Activated CD4-positive, alpha-beta T cell treated with anti-CD3 and anti-CD28 coated beads, Interleukin-2, Interleukin-4, amounts not matched to agents 100 ng/mL and 50 ng/mL, durations not matched to agents 16 hours and 8 hours (primary cell): Measurements from ENCODE around the gene TTYH3.

Experiments
- DNase-seq: peaks from one replicate; pipeline ENCODE4 v3.0.0-alpha.2; 2020; ENCODE audit warnings: low spot score

Gene TTYH3

DNA sequence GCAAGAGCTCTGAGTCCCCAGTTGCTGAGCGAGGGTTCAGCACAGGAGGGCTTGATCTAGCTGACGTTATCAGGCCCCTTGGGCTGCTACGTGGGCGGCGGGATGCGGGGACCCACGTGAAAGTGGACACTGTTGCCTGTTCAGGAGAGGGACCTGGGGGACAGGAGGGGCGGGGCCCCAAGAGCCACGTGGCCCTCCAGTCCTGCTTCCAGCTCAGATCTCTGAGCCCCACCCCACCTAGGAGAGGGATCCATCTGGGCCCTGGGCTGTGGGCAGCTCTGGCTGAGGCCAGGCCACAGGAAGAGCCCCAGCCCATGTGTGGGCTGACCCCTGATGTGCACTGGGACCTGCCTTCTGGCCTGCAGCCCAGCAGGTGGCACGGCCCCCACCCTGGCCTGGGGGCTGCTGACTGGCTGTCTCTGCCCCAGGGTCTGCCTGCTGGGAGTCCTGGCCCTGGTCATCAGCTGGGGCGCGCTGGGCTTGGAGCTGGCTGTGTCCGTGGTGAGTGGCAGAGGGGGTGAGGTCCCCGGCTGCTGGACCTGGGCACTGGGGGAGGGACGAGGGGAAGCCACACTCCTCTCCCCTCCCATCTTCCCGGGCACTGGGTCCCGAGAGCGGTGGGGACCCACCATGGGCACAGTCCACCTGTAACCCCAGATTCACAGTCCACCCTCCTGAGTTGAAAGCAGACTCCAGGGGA, 17.5 kb downstream of the TTYH3 start:
- no peak for DNase-seq

DNA sequence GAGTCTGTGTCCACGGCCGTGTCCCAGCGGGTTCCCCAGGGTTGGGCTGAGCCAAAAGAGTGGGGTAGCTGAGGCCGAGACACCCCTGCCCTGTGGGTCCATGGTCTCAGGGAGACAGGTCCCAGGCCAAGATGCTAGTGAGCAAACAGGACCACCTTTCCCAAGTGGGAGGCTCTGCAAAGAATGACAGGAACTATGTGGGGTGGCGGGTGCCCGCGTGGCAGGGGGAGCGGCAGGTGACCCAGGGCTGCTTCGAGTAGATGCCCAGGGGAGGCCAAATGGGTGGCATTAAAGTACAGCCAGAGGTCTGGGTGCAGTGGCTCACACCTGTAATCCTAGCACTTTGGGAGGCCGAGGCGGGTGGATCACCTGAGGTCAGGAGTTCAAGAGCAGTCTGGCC, 18.2 kb downstream of the TTYH3 start:
- no peak for DNase-seq

DNA sequence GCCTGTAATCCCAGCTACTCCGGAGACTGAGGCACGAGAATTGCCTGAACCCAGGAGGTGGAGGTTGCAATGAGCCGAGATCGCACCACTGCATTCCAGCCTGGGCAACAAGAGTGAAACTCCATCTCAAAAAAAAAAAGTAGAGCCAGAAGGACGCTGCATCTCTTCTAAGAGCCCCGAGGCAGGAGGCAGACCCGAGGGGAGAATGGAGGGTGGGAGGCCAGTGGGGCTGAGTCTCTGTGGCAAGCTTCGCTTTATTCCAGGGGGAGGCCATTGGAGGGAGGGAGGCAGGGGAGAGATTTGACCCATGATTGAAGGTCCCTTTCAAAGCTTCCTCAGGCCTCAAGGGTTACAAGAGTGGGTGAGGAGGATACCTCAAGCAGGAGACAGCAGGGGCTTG, 18.7 kb downstream of the TTYH3 start:
- DNase-seq: no peak

DNA sequence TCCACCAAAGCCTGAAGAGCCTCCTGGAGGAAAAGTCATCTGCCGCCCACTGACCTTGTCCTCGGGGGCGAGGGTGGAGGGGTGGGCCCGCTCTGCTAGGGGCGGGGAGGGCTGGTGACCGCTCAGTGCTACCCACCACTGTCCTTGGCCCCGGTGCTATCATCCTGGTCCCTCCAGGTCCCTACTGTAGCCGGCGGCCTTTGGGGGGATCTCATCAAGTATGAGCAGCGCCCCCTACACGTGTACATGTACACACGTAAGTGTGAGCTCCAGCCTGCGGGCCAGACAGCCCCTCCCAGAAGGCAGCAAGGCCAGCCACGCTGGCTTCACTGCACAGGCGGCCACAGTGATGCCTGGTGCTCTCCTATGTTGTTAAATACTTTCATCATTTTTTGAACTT, 19.6 kb downstream of the TTYH3 start:
- DNase-seq: no peak

DNA sequence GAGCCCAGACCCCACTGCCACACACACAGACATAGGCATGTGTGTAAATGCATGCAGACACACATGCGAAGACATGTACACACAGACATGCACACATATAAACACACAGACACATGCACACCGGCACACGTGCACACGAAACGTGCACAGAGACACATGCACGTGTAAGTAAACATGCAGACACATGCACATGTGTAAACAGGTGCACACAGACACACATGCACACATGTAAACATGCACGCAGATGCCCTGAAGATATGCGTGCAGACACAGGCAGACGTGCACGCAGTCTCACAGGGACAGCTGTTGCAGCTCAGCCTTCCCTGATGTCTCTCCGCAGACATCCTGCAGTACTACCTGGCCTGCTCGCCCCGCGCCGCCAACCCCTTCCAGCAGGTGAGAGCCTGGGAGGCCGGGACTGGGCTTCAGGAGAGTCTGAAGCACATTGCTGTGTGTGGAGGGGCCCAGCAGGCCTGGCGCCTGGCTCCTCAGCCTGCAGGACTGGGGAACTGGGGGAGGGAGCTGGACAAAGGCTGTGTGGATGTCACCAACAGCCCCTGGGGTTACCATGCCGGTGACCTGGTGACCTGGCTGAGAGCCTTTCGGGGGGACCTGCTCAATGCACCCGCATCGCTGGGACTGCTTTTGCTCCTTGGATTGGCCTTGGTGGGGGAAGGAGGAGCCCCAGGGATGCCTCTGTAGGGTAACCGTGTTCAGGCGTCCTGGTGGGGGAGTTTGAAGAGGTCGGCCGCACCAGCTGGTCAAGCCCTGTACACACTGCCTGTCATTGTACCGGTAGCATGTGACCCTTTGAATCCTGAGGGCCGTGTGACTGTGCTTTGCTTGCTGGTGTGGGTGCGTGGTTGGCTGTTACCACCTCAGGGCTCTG, 20.3 kb downstream of the TTYH3 start:
- no peak for DNase-seq

DNA sequence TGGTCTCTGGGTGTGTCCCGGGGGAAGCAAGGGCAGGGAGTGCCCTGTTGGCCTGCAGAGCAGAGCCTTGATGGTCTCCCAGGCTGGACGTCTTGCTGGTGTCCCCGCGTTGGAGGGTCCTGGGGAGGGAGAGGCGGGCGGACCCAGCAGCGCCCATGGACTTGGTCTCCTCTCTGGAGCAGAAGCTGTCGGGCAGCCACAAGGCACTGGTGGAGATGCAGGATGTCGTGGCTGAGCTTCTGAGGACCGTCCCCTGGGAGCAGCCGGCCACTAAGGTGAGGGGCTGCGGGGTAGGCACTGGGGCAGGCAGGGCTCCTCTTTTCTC, 20.9 kb downstream of the TTYH3 start:
- no peak for DNase-seq

DNA sequence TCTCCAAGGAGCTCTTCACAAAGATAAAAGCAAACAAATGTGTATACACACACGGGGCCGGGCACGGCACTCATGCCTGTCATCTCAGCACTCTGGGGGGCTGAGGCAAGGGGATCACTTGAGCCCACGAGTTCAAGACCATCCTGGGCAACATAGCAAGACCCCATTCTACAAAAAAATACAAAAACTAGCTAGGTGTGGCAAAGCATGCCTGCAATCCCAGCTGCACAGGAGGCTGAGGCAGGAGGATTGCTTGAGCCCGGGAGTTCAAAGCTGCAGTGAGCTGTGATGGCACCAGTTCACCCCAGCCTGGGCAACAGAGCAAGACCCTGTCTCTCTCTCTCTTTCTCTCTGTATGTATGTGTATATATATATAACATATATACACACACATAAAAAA, 22.3 kb downstream of the TTYH3 start:
- DNase-seq: no peak

DNA sequence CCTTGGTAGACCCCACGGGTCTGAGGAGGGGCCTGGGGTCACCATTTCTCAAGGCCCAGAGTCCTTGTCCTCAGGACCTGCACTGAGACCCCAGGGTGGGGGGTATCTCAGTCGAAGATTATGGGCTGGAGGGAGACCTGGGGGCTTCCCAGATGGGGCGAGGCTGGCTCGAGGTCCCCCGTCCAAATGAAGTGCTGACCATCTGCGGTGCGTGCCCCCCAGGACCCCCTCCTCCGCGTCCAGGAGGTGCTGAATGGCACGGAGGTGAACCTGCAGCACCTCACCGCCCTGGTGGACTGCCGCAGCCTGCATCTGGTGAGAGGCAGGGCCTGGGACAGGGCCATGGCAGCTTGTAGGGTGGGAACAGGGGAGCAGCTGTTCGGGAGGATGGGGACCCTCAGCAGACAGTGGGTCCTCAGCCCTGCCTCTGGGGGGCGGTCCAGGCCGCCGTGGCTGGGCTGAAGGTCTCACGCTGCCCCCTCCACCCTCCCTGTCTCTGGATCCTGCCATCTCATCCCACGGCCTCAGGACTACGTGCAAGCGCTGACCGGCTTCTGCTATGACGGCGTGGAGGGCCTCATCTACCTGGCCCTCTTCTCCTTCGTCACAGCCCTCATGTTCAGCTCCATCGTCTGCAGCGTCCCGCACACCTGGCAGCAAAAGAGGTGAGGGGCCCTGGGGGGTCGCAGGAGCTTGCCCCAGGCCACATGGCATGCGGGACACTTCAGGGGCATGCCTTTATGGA, 24.3 kb downstream of the TTYH3 start:
- no peak for DNase-seq

DNA sequence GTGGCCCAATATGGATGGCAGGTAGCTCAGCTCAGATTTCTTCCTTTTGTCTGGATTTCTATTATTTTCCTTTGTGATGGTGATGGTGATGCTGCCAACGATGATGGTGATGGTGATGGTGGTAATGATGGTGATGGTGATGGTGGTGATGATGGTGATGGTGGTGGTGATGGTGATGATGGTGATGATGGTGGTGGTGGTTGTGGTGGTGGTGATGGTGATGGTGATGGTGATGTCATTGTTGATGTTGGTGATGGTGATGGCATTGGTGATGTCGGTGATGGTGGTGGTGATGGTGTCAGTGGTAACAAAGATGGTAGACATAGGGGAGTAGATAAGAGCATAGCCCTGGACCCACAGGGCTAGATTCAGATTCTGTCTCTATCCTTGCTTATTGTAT, 25.4 kb downstream of the TTYH3 start:
- no peak for DNase-seq

DNA sequence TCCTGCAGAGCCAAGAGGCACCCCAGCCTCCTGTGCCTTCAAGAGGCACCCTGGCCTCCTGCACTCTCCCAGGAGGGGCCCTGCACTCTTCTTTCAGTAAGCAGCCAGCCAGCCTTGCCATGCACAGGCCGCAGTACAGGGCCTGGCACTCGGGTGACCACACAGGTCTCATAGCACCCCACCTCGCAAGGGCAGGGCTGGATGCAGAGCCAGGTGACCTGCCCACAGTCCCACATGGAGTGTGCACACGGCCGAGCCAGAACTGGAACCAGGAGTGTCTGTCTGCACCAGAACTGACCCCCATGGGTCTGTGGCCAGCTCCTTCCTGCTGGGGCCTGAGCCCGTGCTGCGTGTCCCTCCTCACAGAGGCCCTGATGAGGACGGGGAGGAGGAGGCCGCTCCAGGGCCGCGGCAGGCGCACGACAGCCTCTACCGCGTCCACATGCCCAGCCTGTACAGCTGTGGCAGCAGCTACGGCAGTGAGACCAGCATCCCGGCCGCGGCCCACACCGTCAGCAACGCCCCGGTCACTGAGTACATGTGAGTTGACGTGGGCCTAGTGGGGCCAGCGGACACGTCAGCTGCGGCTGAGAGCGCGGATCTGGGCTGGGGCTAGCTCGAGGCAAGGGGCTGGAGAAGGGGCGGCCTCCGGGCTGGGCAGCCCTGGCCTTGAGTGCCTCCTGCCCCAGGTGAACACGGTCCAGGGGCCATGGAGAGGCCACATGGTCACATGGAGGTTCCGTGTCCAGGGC, 26.3 kb downstream of the TTYH3 start:
- DNase-seq: no peak

DNA sequence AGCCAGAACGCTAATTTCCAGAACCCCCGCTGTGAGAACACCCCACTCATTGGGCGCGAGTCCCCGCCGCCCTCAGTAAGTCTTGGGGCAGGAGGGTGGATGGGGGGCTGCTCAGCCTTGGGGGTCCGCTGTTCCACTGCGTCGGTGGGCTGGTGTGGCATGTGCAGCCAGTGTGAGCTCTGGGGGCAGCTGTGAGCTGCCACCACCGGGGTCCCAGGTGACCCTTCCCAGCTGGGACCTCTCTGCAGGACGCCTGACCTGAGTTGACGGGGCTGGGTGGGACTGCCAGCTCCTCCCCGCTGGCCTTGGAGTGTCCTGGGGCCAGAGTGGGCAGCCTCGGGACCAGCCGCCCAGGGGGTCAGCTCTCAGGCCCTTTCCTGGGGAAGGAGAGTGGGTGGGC, 27.2 kb downstream of the TTYH3 start:
- DNase-seq: no peak

DNA sequence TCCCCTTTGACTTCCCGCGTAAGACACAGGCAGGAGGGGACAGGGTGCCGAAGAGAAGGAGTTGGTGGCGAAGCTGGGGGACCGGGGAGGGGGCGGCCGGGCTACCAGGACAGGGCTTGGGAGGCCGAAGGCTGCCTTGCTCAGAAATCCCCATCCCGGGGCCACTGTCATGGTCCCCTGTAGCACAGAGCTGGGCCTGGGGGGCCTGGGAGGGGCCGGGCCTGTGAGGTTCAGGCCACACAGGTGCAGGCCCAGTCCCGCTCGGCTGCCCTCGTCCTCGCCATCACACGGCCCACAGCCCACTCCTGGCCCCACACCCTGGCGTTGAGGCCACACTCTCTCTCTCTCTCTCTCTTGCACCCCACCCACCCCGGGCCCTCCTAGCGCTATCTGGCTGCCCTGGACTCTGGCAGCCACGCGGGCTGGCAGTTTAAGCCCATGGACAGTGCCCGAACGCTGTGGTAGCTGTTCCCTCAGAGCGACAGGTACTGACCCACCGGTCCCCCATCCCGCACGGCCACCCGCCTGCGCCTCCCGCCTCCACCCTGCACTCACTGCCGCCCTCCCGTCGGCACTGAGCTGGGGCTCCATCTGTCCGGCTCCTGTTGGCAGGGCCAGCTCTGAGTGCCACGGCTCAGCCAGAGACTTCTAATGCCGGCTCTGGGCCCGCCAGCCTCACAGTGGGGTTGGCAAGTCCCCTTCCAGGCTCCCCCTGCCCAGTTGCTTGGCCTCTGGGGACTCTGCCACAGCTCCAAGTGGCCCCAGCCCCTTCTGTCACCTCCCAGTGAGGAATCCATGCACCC, 28.0 kb downstream of the TTYH3 start:
- no peak for DNase-seq

DNA sequence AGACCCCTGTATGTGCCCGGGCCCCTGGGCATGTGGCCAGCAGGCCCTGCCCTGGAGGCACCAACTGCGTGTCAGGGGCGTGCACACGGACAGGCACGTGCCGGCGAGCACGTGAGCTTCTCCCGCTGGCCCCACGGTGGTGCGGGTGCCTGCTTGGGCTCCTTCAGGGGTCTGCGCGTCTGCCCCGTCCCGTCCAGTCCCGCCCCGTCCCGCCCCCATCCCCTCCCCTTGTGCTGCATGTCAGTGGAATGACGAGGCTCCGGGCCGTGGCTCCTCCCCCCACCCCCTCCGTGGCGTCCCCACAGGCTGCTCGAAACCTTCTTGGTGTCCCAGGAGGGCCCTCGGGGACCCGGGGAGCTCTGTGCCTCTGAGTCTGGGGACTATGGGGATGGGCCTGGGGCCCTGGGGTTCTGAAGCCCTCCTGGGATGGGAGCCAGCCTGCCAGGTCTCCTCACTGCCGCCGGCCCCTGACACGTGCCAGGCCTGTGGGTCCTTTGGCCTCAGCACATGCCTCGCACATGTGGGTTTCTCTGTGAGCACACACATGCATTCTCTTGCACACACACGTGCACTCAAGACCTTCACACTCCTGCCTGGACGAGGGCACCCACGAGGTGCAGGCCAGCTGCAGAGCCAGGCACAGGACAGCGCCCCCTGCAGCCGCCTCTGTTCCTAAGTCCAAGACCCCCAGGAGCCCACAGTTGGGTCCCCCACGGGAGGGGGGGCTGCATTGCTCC, 28.7 kb downstream of the TTYH3 start:
- DNase-seq: no peak

DNA sequence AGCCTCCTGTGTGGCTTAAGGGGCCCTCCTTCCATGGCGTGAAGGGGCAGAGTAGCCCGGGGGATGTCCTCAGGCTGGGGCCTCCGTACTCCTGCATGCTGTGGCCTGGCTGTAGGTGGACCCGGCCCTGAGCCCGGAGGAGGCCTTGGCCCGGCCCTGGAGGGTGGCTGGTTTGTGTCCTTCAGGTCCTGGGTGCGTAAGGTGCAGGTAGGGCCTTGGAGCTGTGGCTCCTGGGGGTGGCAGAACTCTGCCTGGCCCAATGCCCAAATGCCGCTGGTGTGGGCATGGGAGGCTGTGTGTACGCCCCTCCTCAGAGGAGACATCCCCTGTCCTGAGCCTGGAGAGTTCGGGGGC, 29.3 kb downstream of the TTYH3 start:
- no peak for DNase-seq

DNA sequence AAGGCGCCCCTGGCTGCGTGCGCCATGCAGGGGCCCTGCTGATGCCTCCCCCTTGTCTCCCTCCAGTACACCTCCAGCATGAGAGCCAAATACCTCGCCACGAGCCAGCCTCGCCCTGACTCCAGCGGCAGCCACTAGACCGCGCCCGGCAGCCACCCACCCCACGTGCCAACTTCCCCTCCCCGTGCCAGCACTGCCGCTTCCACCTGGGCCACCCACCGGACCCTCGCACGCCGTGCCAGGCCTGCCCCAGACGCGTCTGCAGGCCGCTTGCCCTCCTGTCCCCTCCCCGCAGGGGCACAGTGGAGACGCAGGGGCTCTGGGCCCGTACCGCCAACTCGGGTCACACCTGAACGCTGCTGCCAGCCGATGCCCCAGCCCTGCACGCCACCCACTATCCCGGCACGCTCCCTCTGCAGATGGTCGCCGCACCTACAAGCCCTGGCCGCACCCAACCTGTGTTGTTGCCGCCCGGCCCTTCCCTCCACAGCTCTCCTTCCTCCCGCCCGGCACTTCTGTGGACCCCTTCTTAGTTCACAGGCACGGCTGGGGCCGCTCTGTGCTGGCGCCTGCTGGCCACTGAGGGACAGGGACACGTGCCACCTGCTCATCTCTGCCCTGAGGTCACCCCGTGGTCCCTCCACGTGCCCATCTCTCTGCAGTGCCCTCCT, 30.0 kb downstream of the TTYH3 start:
- DNase-seq: no peak

DNA sequence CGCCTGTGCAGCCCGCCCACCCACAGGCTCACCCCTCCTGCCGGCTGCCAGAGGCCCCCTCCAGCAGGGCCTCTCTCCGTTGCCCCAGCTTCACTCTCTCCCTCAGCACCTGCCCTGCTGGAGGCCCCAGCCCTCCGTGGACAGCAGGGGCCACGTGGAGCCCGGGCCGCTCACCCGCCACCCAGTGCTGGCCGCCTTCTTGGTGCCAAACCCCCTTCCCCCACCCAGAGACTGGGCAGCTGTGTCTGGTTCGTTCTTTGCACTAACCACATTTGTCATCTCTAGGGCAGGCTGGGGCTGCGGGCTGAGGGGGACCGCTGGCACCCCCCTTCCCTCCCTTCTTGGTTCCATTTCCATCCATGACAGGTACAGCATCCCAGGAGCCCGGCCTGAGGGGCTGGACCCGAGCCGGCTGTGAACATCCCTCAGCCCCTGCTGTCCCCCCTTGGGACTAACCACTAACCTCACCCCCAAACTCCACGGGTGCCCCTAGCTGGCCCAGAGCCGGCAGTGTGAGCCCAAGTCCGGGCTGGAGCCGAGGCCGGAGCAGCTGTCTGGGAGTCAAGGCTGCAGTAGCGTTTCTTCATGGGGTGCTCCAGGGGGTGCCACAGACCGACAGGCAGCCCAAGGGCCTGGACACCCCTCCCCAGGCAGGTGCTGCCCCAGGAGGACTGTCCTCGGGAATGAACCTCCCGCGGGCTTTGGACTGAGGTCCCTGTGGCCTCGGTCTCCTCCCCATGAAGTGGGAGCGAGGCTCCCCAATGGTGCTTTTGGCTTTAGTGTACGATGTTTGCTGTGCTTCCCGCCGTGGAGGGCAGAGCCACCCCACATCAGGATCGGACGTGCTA, 30.7 kb downstream of the TTYH3 start:
- no peak for DNase-seq

DNA sequence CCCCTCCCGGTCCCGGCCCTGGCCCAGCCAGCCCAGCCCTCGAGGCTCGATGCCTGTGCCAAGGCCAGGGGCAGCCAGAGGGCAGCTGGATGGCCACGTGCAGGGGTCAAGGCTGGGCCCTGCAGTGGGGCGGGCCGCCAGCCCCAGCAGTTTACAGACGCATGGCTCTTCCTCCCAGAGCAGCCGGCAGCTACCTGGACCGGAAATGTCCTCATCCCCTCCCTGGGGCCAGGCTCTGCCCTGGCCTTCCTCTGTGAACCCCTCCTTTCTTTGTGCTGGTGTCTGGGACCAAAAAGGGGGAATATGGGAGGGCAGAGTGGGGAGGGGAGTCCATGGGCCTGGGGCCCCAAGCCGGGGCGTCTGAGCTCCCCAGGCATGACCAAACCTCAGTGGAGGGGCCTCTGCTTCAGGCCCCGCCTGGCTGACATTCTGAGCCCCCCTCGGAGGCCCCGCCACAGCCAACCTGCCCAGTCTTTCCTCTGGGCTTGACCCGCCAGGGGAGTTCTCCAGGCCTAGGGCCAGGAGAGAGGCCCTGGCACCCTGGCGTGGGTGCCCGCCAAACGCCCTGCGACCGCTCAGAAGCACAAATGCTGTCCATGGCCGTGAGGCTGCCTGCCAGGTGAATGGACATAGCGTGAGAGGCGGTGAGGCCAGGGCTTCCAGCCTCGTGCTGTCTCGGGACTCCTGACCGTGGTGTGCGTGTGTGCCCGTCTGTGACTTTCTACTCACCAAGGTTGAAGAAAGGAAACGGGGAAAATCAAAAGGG, 31.5 kb downstream of the TTYH3 start:
- DNase-seq: no peak

DNA sequence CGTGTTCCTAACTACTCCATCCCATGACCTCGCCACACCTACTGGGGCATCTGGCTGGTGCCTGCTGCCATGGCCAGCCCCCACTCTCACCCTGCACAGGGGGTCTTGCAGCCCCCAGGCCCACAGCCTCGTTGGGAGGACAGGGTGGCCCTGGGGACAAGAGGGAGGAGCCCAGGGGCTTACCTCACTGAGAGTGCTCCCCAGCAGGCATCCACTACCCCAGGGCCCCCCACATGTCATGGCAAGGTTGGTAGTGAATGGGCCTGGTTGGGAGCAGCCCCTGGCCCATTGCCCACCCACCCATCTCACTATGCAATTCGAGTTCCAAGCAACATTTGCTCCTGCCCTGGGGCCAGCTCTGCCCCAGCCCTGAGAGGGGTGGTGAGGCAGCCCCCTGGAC, 32.2 kb downstream of the TTYH3 start:
- no peak for DNase-seq

DNA sequence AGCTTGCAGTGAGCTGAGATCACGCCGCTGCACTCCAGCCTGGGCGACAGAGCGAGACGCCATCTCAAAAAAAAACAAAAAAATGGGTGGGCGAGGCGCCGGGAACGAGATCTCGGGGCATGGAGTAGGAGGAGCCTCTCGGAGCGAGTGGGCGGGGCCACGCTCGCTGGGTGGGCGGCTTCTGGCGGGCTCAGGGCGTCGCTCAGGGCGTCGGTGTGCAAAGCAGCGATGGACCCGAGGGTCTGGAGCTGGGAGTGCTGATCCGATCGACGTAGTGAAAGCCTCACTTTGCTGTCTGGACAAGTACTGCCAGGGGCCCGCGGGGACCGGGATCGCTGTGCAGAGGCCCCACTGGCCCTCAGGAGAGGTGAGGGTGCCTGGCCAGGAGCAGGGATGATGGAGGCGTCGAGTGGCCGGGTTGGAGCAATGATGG, 33.6 kb downstream of the TTYH3 start:
- DNase-seq: no peak
